HG03039 (cell line): ENCODE results near the gene CIDEA.

Experiments used
- ATAC-seq: cut with Tn5 transposase; IDR thresholded peaks from one replicate; pipeline ENCODE4 v1.9.1; 2021; ENCODE audit warnings: mild to moderate bottlenecking, moderate library complexity; ENCODE audit not compliant: unreplicated experiment

Gene CIDEA

GRCh38 chr18:12317664-12318333 is 63.6 kb downstream of the CIDEA start:
- no peak for ATAC-seq

DNA sequence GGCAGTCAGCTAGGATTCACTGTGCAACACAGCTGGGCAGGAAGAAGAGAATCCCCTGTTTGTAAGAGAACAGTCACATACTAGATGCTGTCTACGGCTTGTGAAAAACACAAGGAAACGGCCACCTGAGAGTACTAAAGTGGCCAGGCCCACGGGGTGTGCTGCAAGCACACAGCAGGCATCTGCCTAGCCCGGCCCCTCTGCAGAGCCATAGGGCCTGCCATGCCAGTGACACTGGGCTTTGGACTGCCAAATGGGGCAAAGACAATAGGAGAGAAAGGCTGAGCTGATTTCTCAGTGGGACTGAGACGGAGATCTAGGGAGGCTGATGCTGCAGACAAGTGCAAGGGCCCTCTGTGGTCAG is 64.2 kb downstream of the CIDEA start:
- no peak for ATAC-seq

- no peak for ATAC-seq
Observed at GRCh38 chr18:12318857-12319256, 64.7 kb downstream of the CIDEA start.

- no peak for ATAC-seq
Observed at GRCh38 chr18:12321333-12321732, 67.2 kb downstream of the CIDEA start.

DNA sequence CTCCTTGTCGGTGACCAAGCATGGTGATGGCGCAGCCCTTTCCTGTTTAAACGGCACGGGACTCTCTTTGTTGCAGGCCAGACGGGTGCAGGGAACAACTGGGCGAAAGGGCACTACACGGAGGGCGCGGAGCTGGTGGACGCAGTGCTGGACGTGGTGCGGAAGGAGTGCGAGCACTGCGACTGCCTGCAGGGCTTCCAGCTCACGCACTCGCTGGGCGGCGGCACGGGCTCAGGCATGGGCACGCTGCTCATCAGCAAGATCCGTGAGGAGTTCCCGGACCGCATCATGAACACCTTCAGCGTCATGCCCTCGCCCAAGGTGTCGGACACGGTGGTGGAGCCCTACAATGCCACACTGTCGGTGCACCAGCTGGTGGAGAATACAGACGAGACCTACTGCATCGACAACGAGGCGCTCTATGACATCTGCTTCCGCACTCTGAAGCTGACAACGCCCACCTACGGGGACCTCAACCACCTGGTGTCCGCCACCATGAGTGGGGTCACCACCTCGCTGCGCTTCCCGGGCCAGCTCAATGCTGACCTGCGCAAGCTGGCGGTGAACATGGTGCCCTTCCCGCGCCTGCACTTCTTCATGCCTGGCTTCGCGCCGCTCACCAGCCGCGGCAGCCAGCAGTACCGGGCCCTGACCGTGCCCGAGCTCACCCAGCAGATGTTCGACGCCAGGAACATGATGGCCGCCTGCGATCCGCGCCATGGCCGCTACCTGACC is 71.0 kb downstream of the CIDEA start:
- ATAC-seq = no peak

DNA sequence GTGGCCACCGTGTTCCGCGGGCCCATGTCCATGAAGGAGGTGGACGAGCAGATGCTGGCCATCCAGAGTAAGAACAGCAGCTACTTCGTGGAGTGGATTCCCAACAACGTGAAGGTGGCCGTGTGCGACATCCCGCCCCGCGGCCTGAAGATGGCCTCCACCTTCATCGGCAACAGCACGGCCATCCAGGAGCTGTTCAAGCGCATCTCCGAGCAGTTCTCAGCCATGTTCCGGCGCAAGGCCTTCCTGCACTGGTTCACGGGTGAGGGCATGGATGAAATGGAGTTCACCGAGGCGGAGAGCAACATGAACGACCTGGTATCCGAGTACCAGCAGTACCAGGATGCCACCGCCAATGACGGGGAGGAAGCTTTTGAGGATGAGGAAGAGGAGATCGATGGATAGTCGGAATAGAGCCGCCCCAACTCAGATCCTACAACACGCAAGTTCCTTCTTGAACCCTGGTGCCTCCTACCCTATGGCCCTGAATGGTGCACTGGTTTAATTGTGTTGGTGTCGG is 71.6 kb downstream of the CIDEA start:
- ATAC-seq = no peak

DNA sequence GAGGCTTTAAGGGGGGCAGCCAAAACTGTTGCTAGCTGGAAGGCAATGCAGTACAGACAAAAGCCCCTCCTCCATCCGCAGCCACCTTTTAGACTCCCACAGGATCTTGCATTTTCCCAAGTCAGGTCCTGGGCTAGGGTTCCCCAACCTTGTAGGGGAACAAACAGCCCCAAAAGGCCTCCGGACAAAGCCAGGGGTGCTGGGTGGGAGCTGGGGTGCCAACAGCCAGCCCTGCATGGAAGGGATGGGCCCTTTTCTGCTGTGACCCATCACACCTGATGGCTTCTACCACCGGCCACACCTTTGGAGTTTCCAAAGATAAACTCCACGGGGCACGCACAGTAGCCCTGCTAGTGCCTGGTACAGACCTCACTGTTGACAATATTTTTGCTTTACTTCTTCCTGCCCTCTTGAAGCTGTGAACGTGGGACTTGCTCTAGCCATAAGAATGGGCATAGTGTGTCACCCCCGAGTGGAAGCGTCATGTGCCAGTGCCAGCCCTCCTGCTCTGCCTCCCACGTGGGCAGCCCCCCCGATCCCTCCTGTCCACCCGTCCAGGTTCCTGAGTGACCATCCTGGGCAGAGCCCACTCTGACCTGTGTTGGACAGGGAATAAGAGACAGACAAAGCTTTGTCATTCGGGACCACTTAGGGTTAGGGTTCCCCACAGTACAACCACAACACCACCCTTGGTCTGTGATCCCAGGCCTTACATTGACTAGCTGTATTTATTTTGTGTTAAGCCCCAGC is 72.7 kb downstream of the CIDEA start:
- ATAC-seq = no peak
